HFFc6 (cell line): ENCODE results near the gene CACNA2D1. TPM values are rescaled to one million over a fixed set of nuclear protein-coding genes. Genes with fewer than 3 reads are reported as not detected.

Experiments
- DNase-seq: peaks from one replicate; pipeline ENCODE4 v3.0.0-alpha.2; 2018
- H3K27ac Mint-ChIP-seq: 2 replicates; pipeline ENCODE4 v1.8.0; 2020; ENCODE audit warnings: mild to moderate bottlenecking, mixed read lengths
- H3K27me3 Mint-ChIP-seq: 2 replicates; pipeline ENCODE4 v1.8.0; 2021; ENCODE audit warnings: mild to moderate bottlenecking, moderate library complexity, mixed read lengths; ENCODE audit not compliant: insufficient read depth
- H3K36me3 Mint-ChIP-seq: 2 replicates; pipeline ENCODE4 v1.8.0; 2021; ENCODE audit warnings: low read depth, mixed read lengths
- H3K4me1 Mint-ChIP-seq: 2 replicates; pipeline ENCODE4 v1.8.0; 2020; ENCODE audit warnings: low read depth, mixed read lengths
- H3K4me3 Mint-ChIP-seq: 2 replicates; pipeline ENCODE4 v1.8.0; 2020; ENCODE audit warnings: mild to moderate bottlenecking, moderate library complexity, mixed read lengths
- H3K9me3 Mint-ChIP-seq: 2 replicates; pipeline ENCODE4 v1.8.0; 2020; ENCODE audit warnings: mild to moderate bottlenecking, mixed read lengths
- total RNA-seq, 6 experiments: library from RNA; stranded (reverse); fragmentation: NEBNext Ultra II Directional; extraction: Animal tissue kit (Norgen Biotek cat#: 25700); gene quantifications; 2 replicates in 1 of 6; 3 replicates in 5 of 6; pipeline ENCODE4 v1.2.3, GENCODE V29; 2021
- TF ChIP-seq, protein P1 (sequence below): fragments of 200-600 bp; sonication (generic); IDR thresholded peaks from 2 replicates; pipeline ENCODE4 v1.5.0; 2021; ENCODE audit warnings: antibody characterized with exemption, mild to moderate bottlenecking

Gene CACNA2D1
- total RNA-seq, 6 experiments from 2014 or later: 34.9 to 43.6 (median 36.8) TPM

DNA sequence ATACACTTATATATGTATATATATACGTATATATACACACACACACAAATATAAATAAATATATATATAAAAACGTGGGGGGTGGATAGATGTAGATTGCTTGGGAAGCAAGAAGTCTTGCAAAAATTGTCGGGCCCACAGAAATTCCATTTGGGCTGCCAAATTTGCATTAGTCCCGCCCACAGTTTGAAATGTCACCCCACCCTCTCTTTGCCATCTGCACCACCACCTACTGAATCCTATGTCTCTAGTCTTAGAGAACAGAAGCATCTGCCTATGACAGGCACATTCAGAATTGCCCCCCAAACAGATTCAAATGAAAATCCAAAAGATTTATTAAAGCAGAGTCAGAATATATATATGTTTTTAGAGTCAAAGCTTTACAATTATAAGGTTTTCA is 25.6 kb upstream of the CACNA2D1 start:
- Mint-ChIP-seq H3K36me3 (peaks cover 9% of the 10 kb centered on the region; the same call in 1 of the 2 replicates), H3K9me3 (peaks cover 4% of the 10 kb centered on the region; the same call in 1 of the 2 replicates), H3K27ac (no peak overlapping the region), H3K27me3 (peaks cover 14% of the 10 kb centered on the region; the same call in 1 of the 2 replicates), H3K4me3 (no peak overlapping the region), H3K4me1 (no peaks in the 10 kb centered on the region)
- DNase-seq: no peak
- TF ChIP-seq, protein P1, sequence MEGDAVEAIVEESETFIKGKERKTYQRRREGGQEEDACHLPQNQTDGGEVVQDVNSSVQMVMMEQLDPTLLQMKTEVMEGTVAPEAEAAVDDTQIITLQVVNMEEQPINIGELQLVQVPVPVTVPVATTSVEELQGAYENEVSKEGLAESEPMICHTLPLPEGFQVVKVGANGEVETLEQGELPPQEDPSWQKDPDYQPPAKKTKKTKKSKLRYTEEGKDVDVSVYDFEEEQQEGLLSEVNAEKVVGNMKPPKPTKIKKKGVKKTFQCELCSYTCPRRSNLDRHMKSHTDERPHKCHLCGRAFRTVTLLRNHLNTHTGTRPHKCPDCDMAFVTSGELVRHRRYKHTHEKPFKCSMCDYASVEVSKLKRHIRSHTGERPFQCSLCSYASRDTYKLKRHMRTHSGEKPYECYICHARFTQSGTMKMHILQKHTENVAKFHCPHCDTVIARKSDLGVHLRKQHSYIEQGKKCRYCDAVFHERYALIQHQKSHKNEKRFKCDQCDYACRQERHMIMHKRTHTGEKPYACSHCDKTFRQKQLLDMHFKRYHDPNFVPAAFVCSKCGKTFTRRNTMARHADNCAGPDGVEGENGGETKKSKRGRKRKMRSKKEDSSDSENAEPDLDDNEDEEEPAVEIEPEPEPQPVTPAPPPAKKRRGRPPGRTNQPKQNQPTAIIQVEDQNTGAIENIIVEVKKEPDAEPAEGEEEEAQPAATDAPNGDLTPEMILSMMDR: no peak

DNA sequence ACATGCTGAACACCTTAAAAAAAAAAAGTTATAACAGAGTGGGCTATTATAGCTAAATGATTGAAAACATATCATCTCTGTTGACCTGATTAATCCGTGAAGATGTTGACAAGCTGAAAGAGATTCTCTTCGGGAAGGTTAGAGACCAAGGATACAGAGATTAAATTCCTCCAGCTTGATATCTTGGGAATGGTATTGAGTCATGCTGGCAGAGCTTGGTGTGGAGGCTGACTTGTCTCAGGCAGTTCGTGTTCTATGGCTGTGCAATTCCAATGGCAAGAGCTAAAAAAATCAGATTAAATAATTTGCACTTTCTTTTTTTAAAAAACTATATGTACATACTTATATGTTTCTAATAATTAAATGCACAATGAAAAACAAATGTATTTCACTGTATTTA is 24.9 kb upstream of the CACNA2D1 start:
- Mint-ChIP-seq H3K4me1 (no peaks in the 10 kb centered on the region), H3K27me3 (peaks cover 14% of the 10 kb centered on the region; the same call in 1 of the 2 replicates), H3K9me3 (peaks cover 9% of the 10 kb centered on the region; the same call in 1 of the 2 replicates), H3K4me3 (no peak overlapping the region), H3K27ac (no peak overlapping the region), H3K36me3 (peaks cover 13% of the 10 kb centered on the region; the same call in 1 of the 2 replicates)
- DNase-seq: no peak
- TF ChIP-seq, protein P1: no peak

DNA sequence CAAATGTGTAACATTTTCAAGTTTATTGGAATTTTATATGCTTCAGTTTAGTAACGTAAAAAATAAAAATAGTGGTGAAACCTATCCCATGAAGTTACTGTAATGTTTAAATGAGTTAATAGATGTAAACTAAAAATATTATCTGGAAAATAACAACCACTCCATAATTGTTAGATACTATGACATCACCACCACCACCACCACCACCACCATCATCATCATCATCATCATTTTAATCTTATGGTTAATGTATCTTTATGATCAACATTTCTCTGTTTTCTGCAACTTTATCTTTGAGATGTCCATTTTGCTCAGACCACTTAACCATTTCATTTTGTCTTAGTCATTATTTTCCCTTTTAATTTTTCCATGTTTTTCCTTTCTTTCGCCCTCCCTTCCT is 23.4 kb upstream of the CACNA2D1 start:
- H3K27ac Mint-ChIP-seq: no peak overlapping the region
- DNase-seq: no peak
- H3K27me3 Mint-ChIP-seq: peaks cover 13% of the 10 kb centered on the region; the same call in 1 of the 2 replicates
- H3K4me1 Mint-ChIP-seq: no peaks in the 10 kb centered on the region
- peaks cover 13% of the 10 kb centered on the region; the same call in 1 of the 2 replicates for H3K36me3 Mint-ChIP-seq
- TF ChIP-seq, protein P1: no peak
- H3K9me3 Mint-ChIP-seq: peaks cover 9% of the 10 kb centered on the region
- H3K4me3 Mint-ChIP-seq: no peak overlapping the region

DNA sequence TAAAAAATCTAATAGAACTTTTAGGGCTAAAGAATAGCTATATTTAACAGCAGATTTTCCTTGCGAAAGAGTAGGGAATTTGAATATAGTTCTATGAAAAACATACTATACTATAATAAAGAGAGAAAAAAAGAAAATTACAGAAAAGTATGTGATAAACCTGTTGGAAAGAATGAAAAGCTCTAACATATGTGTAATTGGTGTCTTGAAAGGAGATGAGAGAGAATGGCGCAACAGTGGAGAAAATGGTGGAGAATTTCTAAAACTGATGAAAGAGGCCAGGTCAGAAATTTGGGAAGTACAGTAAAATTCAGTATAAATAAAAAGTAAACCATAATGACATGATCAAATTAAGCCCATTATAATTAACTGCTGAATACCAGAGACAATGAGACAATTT is 20.8 kb upstream of the CACNA2D1 start:
- Mint-ChIP-seq H3K27ac (no peak overlapping the region), H3K36me3 (peaks cover 13% of the 10 kb centered on the region; the same call in 1 of the 2 replicates), H3K4me1 (no peaks in the 10 kb centered on the region), H3K27me3 (peaks cover 10% of the 10 kb centered on the region; the same call in 1 of the 2 replicates), H3K4me3 (no peak overlapping the region), H3K9me3 (peaks cover 9% of the 10 kb centered on the region)
- TF ChIP-seq, protein P1: no peak
- DNase-seq: no peak

DNA sequence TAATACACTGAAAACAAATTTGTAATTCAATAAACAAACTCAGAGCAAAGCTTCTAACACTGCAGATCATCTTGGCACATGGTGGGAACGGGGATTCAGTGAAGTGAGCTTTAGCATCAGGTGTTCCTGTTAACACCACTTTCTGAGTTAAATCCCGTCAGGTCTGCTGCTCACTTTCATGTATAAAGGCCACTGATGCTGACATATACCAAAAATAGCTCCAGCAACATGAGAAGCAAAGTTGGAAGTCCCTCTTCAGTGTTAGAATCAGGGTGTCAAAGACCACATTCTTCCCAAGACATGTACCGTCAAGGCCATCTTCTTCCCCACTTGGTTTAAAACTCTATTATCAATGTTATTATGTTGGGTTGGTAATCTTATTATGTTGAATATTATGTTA is 11.7 kb upstream of the CACNA2D1 start:
- TF ChIP-seq, protein P1: no peak
- Mint-ChIP-seq H3K9me3 (no peaks in the 10 kb centered on the region), H3K4me3 (no peak overlapping the region), H3K36me3 (no peaks in the 10 kb centered on the region), H3K4me1 (no peaks in the 10 kb centered on the region), H3K27ac (no peak overlapping the region), H3K27me3 (peaks cover 1% of the 10 kb centered on the region; the same call in 1 of the 2 replicates)
- DNase-seq: no peak
